H1 (cell line): ENCODE data around the gene LGALS1. TPM values are rescaled to one million over a fixed set of nuclear protein-coding genes. Genes with fewer than 3 reads are reported as not detected.

Experiments
- CTCF ChIA-PET: fragments of 300-600 bp; sonication (Branson Sonifier 250); formaldehyde crosslinking; loops from one replicate; lab custom pipeline; 2021; ENCODE audit not compliant: partially characterized antibody; lab: Charles Lee
- POLR2A ChIA-PET: fragments of 300-600 bp; sonication (Branson Sonifier 250); formaldehyde crosslinking; loops from one replicate; lab custom pipeline; 2021; ENCODE audit warnings: inconsistent platforms; ENCODE audit not compliant: partially characterized antibody; lab: Charles Lee
- DNase-seq, 2 experiments: peaks; one replicate each; pipeline versions ENCODE4 v3.0.0 to v3.0.0-alpha.2; 2010 to 2022; ENCODE audit warnings: low spot score in 2 of 2, low read depth in 1 of 2, mixed read lengths in 1 of 2
- FAIRE-seq: peaks from 2 replicates; lab custom pipeline; 2011; peaks lifted over from hg19 to GRCh38; lab: Jason Lieb, UNC
- H2AFZ ChIP-seq: 2 replicates; pipeline ENCODE4 v1.8.1; 2012; ENCODE audit warnings: low read length, inconsistent platforms
- H2AK5ac ChIP-seq: 2 replicates; pipeline ENCODE4 v1.6.1; 2013; ENCODE audit warnings: low read depth, low read length
- H2BK120ac ChIP-seq: replicated peaks from 2 replicates; pipeline ENCODE3; 2013; ENCODE audit warnings: low read depth, low read length, inconsistent platforms
- H2BK12ac ChIP-seq: 2 replicates; pipeline ENCODE4 v1.6.1; 2013; ENCODE audit warnings: low read depth, low read length
- H2BK15ac ChIP-seq: 2 replicates; pipeline ENCODE4 v1.6.1; 2013; ENCODE audit warnings: low read length
- H2BK20ac ChIP-seq: 2 replicates; pipeline ENCODE4 v1.6.1; 2013; ENCODE audit warnings: low read length
- H2BK5ac ChIP-seq: 2 replicates; pipeline ENCODE4 v1.6.1; 2013; ENCODE audit warnings: low read depth, low read length
- H3K14ac ChIP-seq: 2 replicates; pipeline ENCODE4 v1.6.1; 2013; ENCODE audit warnings: inconsistent platforms; ENCODE audit not compliant: insufficient read length
- H3K18ac ChIP-seq: 2 replicates; pipeline ENCODE4 v1.6.1; 2013; ENCODE audit warnings: low read length; ENCODE audit errors: extremely low read depth
- H3K23ac ChIP-seq: 2 replicates; pipeline ENCODE4 v1.6.1; 2013; ENCODE audit warnings: inconsistent platforms; ENCODE audit not compliant: insufficient read length
- H3K23me2 ChIP-seq: 2 replicates; pipeline ENCODE4 v1.6.1; 2013; ENCODE audit warnings: low read depth, low read length
- H3K27ac ChIP-seq: 2 replicates; pipeline ENCODE4 v1.6.1; 2011; ENCODE audit warnings: low read depth, low read length, inconsistent platforms
- H3K27me3 ChIP-seq, 4 experiments: replicated peaks in 1 of 4; 1 replicate in 1 of 4; 2 replicates in 3 of 4; pipeline versions ENCODE4 v1.6.1 to v1.8.1; 2011 to 2013; ENCODE audit warnings: low read length in 3 of 4, mild to moderate bottlenecking in 3 of 4, inconsistent platforms in 2 of 4, mixed read lengths in 2 of 4, moderate library complexity in 1 of 4; ENCODE audit not compliant: control insufficient read depth in 3 of 4, insufficient read depth in 3 of 4; ENCODE audit errors: extremely low read depth in 1 of 4
- H3K36me3 ChIP-seq, 4 experiments: 2 replicates each; pipeline versions ENCODE4 v1.6.1 to v1.8.1; 2011 to 2013; ENCODE audit warnings: mild to moderate bottlenecking in 4 of 4, low read length in 3 of 4, moderate library complexity in 2 of 4, control low read depth in 1 of 4, inconsistent platforms in 1 of 4; ENCODE audit not compliant: insufficient read depth in 4 of 4, control insufficient read depth in 2 of 4
- H3K4ac ChIP-seq: replicated peaks from 2 replicates; pipeline ENCODE3; 2013; ENCODE audit warnings: low read length, low read depth, mixed read lengths, inconsistent platforms; ENCODE audit not compliant: insufficient read length
- H3K4me1 ChIP-seq, 4 experiments: replicated peaks in 1 of 4; 1 replicate in 1 of 4; 2 replicates in 3 of 4; pipeline versions ENCODE4 v1.6.1 to v1.8.1; 2011 to 2013; ENCODE audit warnings: low read length in 3 of 4, inconsistent platforms in 2 of 4, mixed read lengths in 1 of 4; ENCODE audit not compliant: insufficient read depth in 4 of 4, control insufficient read depth in 3 of 4
- H3K4me2 ChIP-seq, 2 experiments: 2 replicates each; pipeline versions ENCODE4 v1.6.1 to v1.8.1; 2011 to 2013; ENCODE audit warnings: low read depth in 2 of 2, low read length in 2 of 2, control low read depth in 1 of 2, inconsistent platforms in 1 of 2, mild to moderate bottlenecking in 1 of 2; ENCODE audit not compliant: insufficient read depth in 1 of 2
- H3K4me3 ChIP-seq, 4 experiments: fragments of 200-600, 300-600 bp in 1 of 4; sonication (generic), shearing (Covaris generic), sonication (Bioruptor Twin) in 1 of 4; 2 replicates each; pipeline versions ENCODE4 v1.5.1 to v1.8.1; 2011 to 2016; ENCODE audit warnings: low read length in 4 of 4, low read depth in 3 of 4, control low read depth in 2 of 4, inconsistent platforms in 2 of 4, mild to moderate bottlenecking in 2 of 4, mixed read lengths in 1 of 4, moderate library complexity in 1 of 4; ENCODE audit not compliant: insufficient read depth in 2 of 4; ENCODE audit errors: extremely low read depth in 1 of 4
- H3K56ac ChIP-seq: replicated peaks from 2 replicates; pipeline ENCODE3; 2013; ENCODE audit warnings: low read depth, mild to moderate bottlenecking, mixed read lengths, low read length, inconsistent platforms; ENCODE audit not compliant: insufficient read length
- H3K79me1 ChIP-seq: 2 replicates; pipeline ENCODE4 v1.6.1; 2013; ENCODE audit warnings: low read depth, low read length, control low read depth
- H3K79me2 ChIP-seq, 2 experiments: 2 replicates each; pipeline versions ENCODE4 v1.6.1 to v1.8.1; 2012 to 2013; ENCODE audit warnings: low read length in 2 of 2, mild to moderate bottlenecking in 2 of 2, inconsistent platforms in 1 of 2; ENCODE audit not compliant: insufficient read depth in 2 of 2, control insufficient read depth in 1 of 2
- H3K9ac ChIP-seq, 4 experiments: replicated peaks in 1 of 4; 1 replicate in 1 of 4; 2 replicates in 3 of 4; pipeline versions ENCODE4 v1.6.1 to v1.8.1; 2011 to 2013; ENCODE audit warnings: low read depth in 3 of 4, low read length in 3 of 4, control low read depth in 2 of 4, mild to moderate bottlenecking in 2 of 4, moderate library complexity in 2 of 4, inconsistent platforms in 1 of 4; ENCODE audit errors: extremely low read depth in 1 of 4
- H3K9me3 ChIP-seq, 2 experiments: 2 replicates each; pipeline versions ENCODE4 v1.6.1 to v1.8.1; 2012 to 2013; ENCODE audit warnings: mild to moderate bottlenecking in 2 of 2, moderate library complexity in 2 of 2, control low read depth in 1 of 2, inconsistent platforms in 1 of 2, low read depth in 1 of 2, low read length in 1 of 2, mixed read lengths in 1 of 2; ENCODE audit not compliant: insufficient read depth in 2 of 2
- H4K20me1 ChIP-seq, 2 experiments: replicated peaks in 1 of 2; 2 replicates each; pipeline versions ENCODE3 to v1.8.1; 2011 to 2013; ENCODE audit warnings: inconsistent platforms in 2 of 2, low read length in 2 of 2, mild to moderate bottlenecking in 1 of 2; ENCODE audit not compliant: insufficient read depth in 2 of 2, control insufficient read depth in 1 of 2
- H4K5ac ChIP-seq: 2 replicates; pipeline ENCODE4 v1.6.1; 2013; ENCODE audit warnings: low read length, low read depth, mixed read lengths, inconsistent platforms; ENCODE audit not compliant: insufficient read length
- H4K8ac ChIP-seq: 2 replicates; pipeline ENCODE4 v1.8.0; 2013; ENCODE audit warnings: mild to moderate bottlenecking, moderate library complexity, low read length, inconsistent platforms; ENCODE audit not compliant: insufficient read depth; ENCODE audit errors: extremely low read depth
- H4K91ac ChIP-seq: replicated peaks from 2 replicates; pipeline ENCODE3; 2013; ENCODE audit warnings: low read length, mixed read lengths, inconsistent platforms; ENCODE audit not compliant: insufficient read length
- BRCA1 ChIP-seq: IDR thresholded peaks from 2 replicates; pipeline ENCODE4 v1.6.1; 2012; ENCODE audit warnings: low read depth, low read length, improper control_type of control experiment
- CREB1 ChIP-seq: IDR thresholded peaks from 2 replicates; pipeline ENCODE4 v1.6.1; 2012; ENCODE audit warnings: inconsistent platforms
- EGR1 ChIP-seq: IDR thresholded peaks from 2 replicates; pipeline ENCODE4 v1.6.1; 2011; ENCODE audit warnings: low read depth, low read length, borderline replicate concordance
- RBBP5 ChIP-seq: IDR thresholded peaks from 2 replicates; pipeline ENCODE4 v1.7.1; 2012; ENCODE audit warnings: low read depth, mild to moderate bottlenecking, inconsistent platforms, low read length, moderate library complexity, borderline replicate concordance
- SP4 ChIP-seq: IDR thresholded peaks from 2 replicates; pipeline ENCODE4 v1.6.1; 2012; ENCODE audit warnings: low read length, inconsistent platforms
- TCF12 ChIP-seq: IDR thresholded peaks from 2 replicates; pipeline ENCODE4 v1.6.1; 2011; ENCODE audit warnings: low read depth, mild to moderate bottlenecking, low read length
- WGBS, 2 experiments: shearing (Covaris generic) in 1 of 2; methylation state at CpG; one replicate each; pipeline versions ENCODE4 v1.1.6 to v1.1.7; 2013 to 2015; ENCODE audit warnings: low lambda C conversion rate in 2 of 2, mixed read lengths in 2 of 2, inconsistent platforms in 1 of 2, low coverage in 1 of 2, missing lambda C conversion rate in 1 of 2; ENCODE audit not compliant: insufficient replicate concordance in 2 of 2, insufficient coverage in 1 of 2, insufficient read length in 1 of 2; ENCODE audit errors: extremely low coverage in 1 of 2, missing lambda C conversion rate in 1 of 2; 5-methylcytosine and 5-hydroxymethylcytosine counted together
- polyA plus RNA-seq, 7 experiments: library from polyadenylated mRNA; depleted of rRNA in 3 of 7; stranded (reverse) in 5 of 7; unstranded in 2 of 7; fragments of >200 nt in 5 of 7; fragments of 200-250 nt in 2 of 7; gene quantifications; 1 replicate in 5 of 7; 2 replicates in 1 of 7; 4 replicates in 1 of 7; pipeline versions ENCODE4 v1.2.1 to v1.2.3, GENCODE V29; 2011 to 2013; ENCODE audit warnings: missing spikeins in 2 of 7, mixed read lengths in 2 of 7
- total RNA-seq: library from RNA; stranded (reverse); fragmentation: NEBNext Ultra II Directional; extraction: Animal tissue kit (Norgen Biotek cat#: 25700); gene quantifications from 2 replicates; pipeline ENCODE4 v1.2.1, GENCODE V29; 2021
- TF ChIP-seq, protein P1 (sequence below): IDR thresholded peaks from 2 replicates; pipeline ENCODE4 v1.6.1; 2011; ENCODE audit warnings: low read depth, mild to moderate bottlenecking, low read length; ENCODE audit not compliant: insufficient read depth
- TF ChIP-seq, protein P2 (sequence below): IDR thresholded peaks from 2 replicates; pipeline ENCODE4 v1.6.1; 2012; ENCODE audit warnings: inconsistent platforms
- TF ChIP-seq, protein P3 (sequence below): IDR thresholded peaks from 2 replicates; pipeline ENCODE4 v1.6.1; 2012; ENCODE audit warnings: low read length, inconsistent platforms

The LGALS1 gene
- total and polyA plus RNA-seq, 2 of the 8 experiments (the other 6 are each of a cell fraction or from before 2014, with no cell fraction given): 12.0 to 92.4 TPM

DNA sequence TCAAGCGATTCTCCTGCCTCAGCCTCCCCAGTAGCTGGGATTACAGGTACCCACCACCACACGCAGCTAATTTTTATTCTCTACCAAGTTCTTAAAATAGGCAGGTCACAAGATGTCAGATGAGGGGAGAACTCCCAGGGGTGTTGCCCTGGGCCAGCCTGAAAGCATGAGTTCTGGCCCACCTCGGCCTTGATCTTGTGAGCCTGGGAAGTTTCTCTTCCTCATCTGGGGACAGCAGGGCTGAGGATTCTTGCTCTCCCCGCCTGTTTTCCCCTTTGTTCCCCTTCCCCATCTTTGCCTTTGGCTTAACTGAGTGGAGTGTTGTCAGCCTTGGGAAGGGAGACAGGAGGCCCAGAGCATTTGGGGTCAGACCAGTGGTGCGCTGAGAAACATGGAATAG is 13.4 kb upstream of the LGALS1 start:
- Histone ChIP-seq H3K4me2 (no peak overlapping the region), H4K8ac (no peak overlapping the region), H3K56ac (no peak overlapping the region), H3K23ac (no peak overlapping the region), H3K9me3 (no peaks in the 10 kb centered on the region), H2AFZ (no peak overlapping the region), H3K79me1 (peaks cover 30% of the 10 kb centered on the region), H3K18ac (no peak overlapping the region), H2BK15ac (no peak overlapping the region), H3K79me2 (peaks cover 25 to 56% of the 10 kb centered on the region in 2 experiments; a peak in 3 of 4 replicates), H2BK5ac (no peak overlapping the region), H3K27me3 (no peaks in the 10 kb centered on the region), H3K4ac (no peak overlapping the region), H4K5ac (no peak overlapping the region), H3K14ac (no peak overlapping the region), H4K20me1 (peaks cover 23 to 43% of the 10 kb centered on the region in 2 experiments), H3K27ac (no peak overlapping the region), H3K36me3 (peaks cover 2 to 16% (median 8%) of the 10 kb centered on the region in 4 experiments; a peak in 5 of 8 replicates), H3K4me1 (peaks cover 0 to 21% (median 6%) of the 10 kb centered on the region in 4 experiments; a peak in 5 of 7 replicates), H4K91ac (no peak overlapping the region), H2BK120ac (no peak overlapping the region), H3K9ac (no peak overlapping the region), H2BK12ac (no peak overlapping the region), H2BK20ac (no peak overlapping the region), H3K23me2 (peaks cover 11% of the 10 kb centered on the region), H2AK5ac (no peak overlapping the region), H3K4me3 (no peak overlapping the region)
- FAIRE-seq (no peak), DNase-seq (no peak)
- CTCF ChIA-PET: interaction anchor here (0.6 to 12.1 kb wide), 12 partner anchors 9 to 121 kb away, joined by 3 to 165 read pairs (median 4); partner anchors contain the start of genes LGALS1, NOL12 and SH3BP1
- POLR2A ChIA-PET: interaction anchor here (0.6 to 5.1 kb wide), 5 partner anchors 10 to 142 kb away, joined by 3 to 37 read pairs (median 13); partner anchors contain the start of gene LGALS1
- WGBS, 2 experiments: 95% methylated on average over 5 of the region's 5 CpGs; no CpG with 5 or more reads in 1 of the 2 experiments
- TF ChIP-seq EGR1: no peak
- TF ChIP-seq, protein P1, sequence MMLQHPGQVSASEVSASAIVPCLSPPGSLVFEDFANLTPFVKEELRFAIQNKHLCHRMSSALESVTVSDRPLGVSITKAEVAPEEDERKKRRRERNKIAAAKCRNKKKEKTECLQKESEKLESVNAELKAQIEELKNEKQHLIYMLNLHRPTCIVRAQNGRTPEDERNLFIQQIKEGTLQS: no peak
- TF ChIP-seq CREB1: no peak
- TF ChIP-seq, protein P2, sequence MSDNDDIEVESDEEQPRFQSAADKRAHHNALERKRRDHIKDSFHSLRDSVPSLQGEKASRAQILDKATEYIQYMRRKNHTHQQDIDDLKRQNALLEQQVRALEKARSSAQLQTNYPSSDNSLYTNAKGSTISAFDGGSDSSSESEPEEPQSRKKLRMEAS: no peak
- no peak for TF ChIP-seq TCF12
- TF ChIP-seq BRCA1: no peak
- TF ChIP-seq SP4: no peak
- TF ChIP-seq, protein P3, sequence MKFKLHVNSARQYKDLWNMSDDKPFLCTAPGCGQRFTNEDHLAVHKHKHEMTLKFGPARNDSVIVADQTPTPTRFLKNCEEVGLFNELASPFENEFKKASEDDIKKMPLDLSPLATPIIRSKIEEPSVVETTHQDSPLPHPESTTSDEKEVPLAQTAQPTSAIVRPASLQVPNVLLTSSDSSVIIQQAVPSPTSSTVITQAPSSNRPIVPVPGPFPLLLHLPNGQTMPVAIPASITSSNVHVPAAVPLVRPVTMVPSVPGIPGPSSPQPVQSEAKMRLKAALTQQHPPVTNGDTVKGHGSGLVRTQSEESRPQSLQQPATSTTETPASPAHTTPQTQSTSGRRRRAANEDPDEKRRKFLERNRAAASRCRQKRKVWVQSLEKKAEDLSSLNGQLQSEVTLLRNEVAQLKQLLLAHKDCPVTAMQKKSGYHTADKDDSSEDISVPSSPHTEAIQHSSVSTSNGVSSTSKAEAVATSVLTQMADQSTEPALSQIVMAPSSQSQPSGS: no peak
- TF ChIP-seq RBBP5: no peak
